Activated CD8-positive, alpha-beta T cell treated with anti-CD3 and anti-CD28 coated beads for 36 hours (primary cell): ENCODE data around the gene CPLX1. TPM values are rescaled to one million over a fixed set of nuclear protein-coding genes. Genes with fewer than 3 reads are reported as not detected.

ENCODE experiments used
- ATAC-seq: fragments of 200-7000 bp; cut with Tn5 transposase; one replicate; pipeline ENCODE4 v1.10.0; 2021; ENCODE audit warnings: mild to moderate bottlenecking, moderate library complexity
- CTCF ChIA-PET: fragments of 350-600 bp; sonication (Branson Sonifier 250); formaldehyde crosslinking; loops from one replicate; lab custom pipeline; 2021; ENCODE audit warnings: antibody characterized with exemption; lab: Charles Lee
- POLR2A ChIA-PET: fragments of 350-600 bp; sonication (Branson Sonifier 250); formaldehyde crosslinking; loops from one replicate; lab custom pipeline; 2021; ENCODE audit warnings: antibody characterized with exemption; lab: Charles Lee
- DNase-seq: peaks from one replicate; pipeline ENCODE4 v3.0.0-alpha.2; 2020
- H3K27ac Mint-ChIP-seq: one replicate; pipeline ENCODE4 v1.8.0; 2021; ENCODE audit warnings: mild to moderate bottlenecking, mixed read lengths
- H3K27me3 Mint-ChIP-seq: one replicate; pipeline ENCODE4 v1.8.0; 2021; ENCODE audit warnings: mixed read lengths
- H3K36me3 Mint-ChIP-seq: one replicate; pipeline ENCODE4 v1.8.0; 2021; ENCODE audit warnings: low read depth, mixed read lengths
- H3K4me1 Mint-ChIP-seq: one replicate; pipeline ENCODE4 v1.8.0; 2021; ENCODE audit warnings: low read depth, mixed read lengths
- H3K4me3 Mint-ChIP-seq: one replicate; pipeline ENCODE4 v1.8.0; 2021; ENCODE audit warnings: mild to moderate bottlenecking, moderate library complexity, mixed read lengths
- H3K9me3 Mint-ChIP-seq: one replicate; pipeline ENCODE4 v1.8.0; 2021; ENCODE audit warnings: mixed read lengths
- CTCF ChIP-seq: fragments of 200-600 bp; IDR thresholded peaks from one replicate; pipeline ENCODE4 v1.8.0; 2022; ENCODE audit warnings: antibody characterized with exemption, mild to moderate bottlenecking
- intact Hi-C: fragments of 100-400 bp; cut with micrococcal nuclease; formaldehyde crosslinking; loops from one replicate; pipeline ENCODE4 v1.10.0; 2022
- total RNA-seq, 2 experiments: library from RNA; stranded (reverse); gene quantifications; one replicate each; pipeline ENCODE4 v1.2.3, GENCODE V29; 2021

The CPLX1 gene
- total RNA-seq, 2 experiments from 2014 or later = not detected

DNA sequence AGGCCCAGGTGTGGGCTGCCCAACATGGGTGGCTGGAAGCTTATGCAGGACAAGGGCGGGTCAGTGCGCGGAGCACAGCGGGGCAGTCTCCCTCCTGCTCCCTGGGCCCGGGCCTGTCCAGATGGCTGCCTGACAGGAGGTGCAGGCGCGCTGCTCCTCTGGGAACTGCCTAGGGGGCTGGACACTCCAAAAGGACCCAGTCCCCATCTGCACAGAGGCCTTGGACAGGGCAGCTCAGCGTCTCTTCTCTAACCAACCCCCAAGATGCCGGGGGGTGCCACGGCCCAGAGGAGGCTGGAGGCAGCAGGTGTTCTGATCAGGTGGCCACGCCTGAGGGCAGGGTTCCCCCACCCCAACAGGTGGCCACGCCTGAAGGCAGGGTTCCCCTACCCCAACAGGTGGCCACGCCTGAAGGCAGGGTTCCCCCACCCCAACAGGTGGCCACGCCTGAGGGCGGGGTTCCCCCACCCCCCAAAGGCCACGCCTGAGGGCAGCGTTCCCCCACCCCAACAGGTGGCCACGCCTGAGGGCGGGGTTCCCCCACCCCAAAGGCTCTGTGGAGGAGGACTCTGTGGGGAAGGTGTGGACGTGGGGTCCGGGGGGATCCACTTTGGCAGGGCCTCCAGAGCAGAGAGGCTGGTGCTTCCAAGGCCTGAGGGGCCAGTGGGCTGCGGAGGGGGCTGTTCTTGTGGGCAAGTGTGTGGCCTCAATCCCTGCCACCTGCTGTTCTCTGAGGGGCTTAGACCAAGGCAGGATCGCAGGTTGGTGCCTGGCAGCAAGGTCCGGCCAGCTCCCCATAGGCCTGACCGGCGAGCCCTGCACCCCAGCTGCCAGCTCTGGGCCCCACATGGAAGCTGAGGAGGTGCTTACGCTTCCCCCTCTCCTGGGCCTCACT, 36.1 kb downstream of the CPLX1 start:
- CTCF ChIA-PET = interaction anchor here (0.8 kb wide), 1 partner anchor 47 kb away, joined by 3 read pairs; no protein-coding TSS in a partner anchor
- ATAC-seq = no peak
- intact Hi-C loops = no loop called here
- Mint-ChIP-seq H3K4me1 (peaks cover 27% of the 10 kb centered on the region), H3K36me3 (no peaks in the 10 kb centered on the region), H3K27ac (no peak overlapping the region), H3K4me3 (no peak overlapping the region), H3K9me3 (no peaks in the 10 kb centered on the region), H3K27me3 (peaks cover 37% of the 10 kb centered on the region)
- POLR2A ChIA-PET = no interaction called here
- TF ChIP-seq CTCF = no peak
- no peak for DNase-seq

DNA sequence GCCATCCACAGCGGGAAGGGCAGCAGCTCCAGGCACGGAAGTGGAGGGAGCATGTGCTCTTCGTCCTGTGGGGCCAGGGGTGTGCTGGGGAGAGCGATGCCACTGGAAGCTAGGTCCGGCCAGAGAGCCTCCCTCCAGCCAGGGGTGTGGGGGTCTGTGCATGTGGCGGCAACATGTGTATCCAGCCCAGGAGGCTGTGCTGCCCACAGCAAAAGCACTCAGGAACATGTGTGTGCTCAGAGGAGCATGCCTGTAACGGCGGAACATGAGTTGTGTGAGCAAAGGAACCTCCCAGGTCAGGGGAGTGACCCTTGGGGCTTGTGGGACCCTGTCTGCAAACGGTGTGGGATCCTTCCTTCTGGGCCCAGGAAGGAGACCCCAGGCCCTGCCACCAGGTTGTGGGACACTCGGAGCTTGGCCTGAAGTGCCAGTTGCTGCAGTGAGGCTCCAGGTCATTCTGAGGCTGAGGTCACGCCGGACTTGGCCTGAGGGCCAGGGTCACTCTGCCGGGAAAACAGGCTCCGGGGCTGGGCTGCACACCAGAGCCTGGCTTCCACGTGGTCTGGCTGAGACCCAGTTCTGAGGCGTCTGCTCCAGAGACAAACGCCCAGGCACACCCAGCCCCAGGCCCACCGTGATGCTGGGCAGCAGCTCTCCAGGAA, 37.2 kb downstream of the CPLX1 start:
- Mint-ChIP-seq H3K27me3 (peaks cover 34% of the 10 kb centered on the region), H3K9me3 (no peaks in the 10 kb centered on the region), H3K4me3 (no peak overlapping the region), H3K36me3 (no peaks in the 10 kb centered on the region), H3K27ac (no peak overlapping the region), H3K4me1 (peaks cover 16% of the 10 kb centered on the region)
- ChIA-PET POLR2A (no interaction called here), CTCF (no interaction called here)
- ATAC-seq (no peak), DNase-seq (no peak)
- intact Hi-C loops = no loop called here
- no peak for TF ChIP-seq CTCF

DNA sequence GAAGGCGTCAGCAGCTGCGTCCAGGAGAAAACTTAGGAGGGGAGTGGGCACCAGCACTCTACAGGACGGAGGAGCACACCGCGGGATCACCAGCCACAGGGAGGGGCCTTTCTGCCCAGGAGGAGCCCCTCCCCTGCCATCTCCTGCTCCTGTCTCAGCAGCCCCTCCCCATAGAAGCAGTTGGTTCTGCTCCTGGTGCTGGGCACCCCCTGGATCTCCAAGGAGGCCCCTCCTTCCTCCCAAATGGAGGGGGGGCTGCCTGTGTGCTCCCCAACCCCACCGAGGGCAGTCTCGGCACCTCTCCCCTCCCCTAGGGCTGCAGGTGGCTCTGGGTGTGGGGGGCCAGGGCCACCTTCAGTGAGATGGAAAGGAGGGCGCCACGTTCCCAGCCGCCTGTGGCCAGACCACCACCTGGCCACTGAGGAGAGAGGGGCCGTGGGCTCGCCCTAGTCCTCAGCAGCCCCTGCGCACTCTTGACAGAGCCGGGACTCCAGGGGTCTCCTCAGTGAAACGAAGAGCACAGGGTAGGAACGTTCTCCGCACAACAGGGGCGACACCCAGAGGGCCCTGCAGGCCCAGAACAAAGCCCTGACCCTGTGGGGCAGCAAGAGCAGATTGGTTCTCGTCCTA, 37.8 kb downstream of the CPLX1 start:
- CTCF ChIA-PET = no interaction called here
- Mint-ChIP-seq H3K36me3 (no peaks in the 10 kb centered on the region), H3K9me3 (no peaks in the 10 kb centered on the region), H3K27me3 (peaks cover 30% of the 10 kb centered on the region), H3K4me1 (peaks cover 15% of the 10 kb centered on the region), H3K27ac (no peak overlapping the region), H3K4me3 (no peak overlapping the region)
- no peak for DNase-seq
- no peak for ATAC-seq
- intact Hi-C loops = no loop called here
- no peak for TF ChIP-seq CTCF
- POLR2A ChIA-PET = no interaction called here

DNA sequence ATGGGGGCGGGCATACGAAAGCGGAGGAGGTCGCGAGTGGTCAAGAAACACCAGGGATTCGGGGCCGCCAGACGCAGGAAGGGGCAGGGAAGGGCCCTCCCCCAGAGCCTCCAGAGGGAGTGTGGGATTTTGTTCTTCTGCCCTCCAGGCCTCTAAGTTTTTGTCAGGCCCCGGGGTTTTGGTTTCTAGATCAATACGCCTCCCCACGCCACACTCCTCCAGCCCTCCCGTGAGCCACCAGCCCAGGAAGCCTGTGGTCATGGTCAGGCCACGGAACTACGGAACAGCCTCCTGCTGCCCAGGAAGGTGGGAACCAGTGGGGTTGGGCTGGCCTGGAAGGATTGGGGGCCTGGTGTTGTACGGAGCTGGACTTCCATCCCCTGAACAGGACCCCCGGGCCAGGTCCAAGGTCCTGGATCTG, 38.4 kb downstream of the CPLX1 start:
- no peaks in the 10 kb centered on the region for H3K36me3 Mint-ChIP-seq
- no peak overlapping the region for H3K27ac Mint-ChIP-seq
- H3K9me3 Mint-ChIP-seq = no peaks in the 10 kb centered on the region
- H3K4me1 Mint-ChIP-seq = peaks cover 10% of the 10 kb centered on the region
- DNase-seq (no peak), ATAC-seq (no peak)
- H3K4me3 Mint-ChIP-seq = peak overlapping the region; percentile 11
- CTCF ChIA-PET = no interaction called here
- POLR2A ChIA-PET = no interaction called here
- H3K27me3 Mint-ChIP-seq = peaks cover 25% of the 10 kb centered on the region
- intact Hi-C loops = no loop called here
- no peak for TF ChIP-seq CTCF
